Renal cortex interstitium (tissue), 11 donors: ENCODE results near the gene CSF1. TPM values are rescaled to one million over a fixed set of nuclear protein-coding genes. Genes with fewer than 3 reads are reported as not detected.

Source experiments
- DNase-seq, 11 donors: peaks; one replicate each; pipeline ENCODE4 v3.0.0-alpha.2; 2013; ENCODE audit warnings: low read depth in 9 of 11, low spot score in 4 of 11; ENCODE audit errors: extremely low read depth in 1 of 11
- polyA plus RNA-seq, 3 donors: library from polyadenylated mRNA; unstranded; fragments of 120-200 nt; gene quantifications; one replicate each; pipeline ENCODE4 v1.2.1, GENCODE V29; 2013; ENCODE audit not compliant: insufficient read length in 3 of 3

CSF1 gene
- polyA plus RNA-seq, 3 donors, result 6.2 to 9.8 (median 6.6) TPM

- no peak for DNase-seq
Observed at GRCh38 chr1:109880971-109881894, 29.4 kb upstream of the CSF1 start.

GRCh38 chr1:109881906-109882287 lies 28.8 kb upstream of the CSF1 start:
- no peak for DNase-seq

GRCh38 chr1:109882288-109883245 lies 28.1 kb upstream of the CSF1 start:
- DNase-seq, result no peak

GRCh38 chr1:109883248-109883955 lies 27.2 kb upstream of the CSF1 start:
- DNase-seq, result no peak

GRCh38 chr1:109884242-109884891 lies 26.3 kb upstream of the CSF1 start:
- no peak for DNase-seq

GRCh38 chr1:109885589-109885988 lies 25.1 kb upstream of the CSF1 start:
- no peak for DNase-seq

- no peak for DNase-seq
Observed at GRCh38 chr1:109886827-109887226, 23.8 kb upstream of the CSF1 start.

GRCh38 chr1:109887271-109887670 lies 23.4 kb upstream of the CSF1 start:
- DNase-seq, result no peak

- DNase-seq, result no peak
Observed at GRCh38 chr1:109887884-109888283, 22.8 kb upstream of the CSF1 start.

GRCh38 chr1:109889094-109889493 lies 21.6 kb upstream of the CSF1 start:
- DNase-seq, result no peak

- no peak for DNase-seq
Observed at GRCh38 chr1:109890115-109890953, 20.3 kb upstream of the CSF1 start.

- DNase-seq, result no peak
Observed at GRCh38 chr1:109891930-109892329, 18.7 kb upstream of the CSF1 start.

- DNase-seq, result no peak
Observed at GRCh38 chr1:109892561-109893368, 17.9 kb upstream of the CSF1 start.

- DNase-seq, result no peak
Observed at GRCh38 chr1:109893532-109894171, 17.0 kb upstream of the CSF1 start.

- no peak for DNase-seq
Observed at GRCh38 chr1:109894823-109895719, 15.6 kb upstream of the CSF1 start.
